Measurements from ENCODE around the gene TMEM126A. TPM values are rescaled to one million over a fixed set of nuclear protein-coding genes. Genes with fewer than 3 reads are reported as not detected.
"Not testable (repeated sequence)": the region's sequence is repeated elsewhere in the genome, so short reads cannot be mapped to it uniquely, and the experiment has no call there.

Gene TMEM126A
- total RNA-seq, 1 donor, result 14.4 TPM

GRCh38 chr11:85634747-85635146 lies 13.0 kb upstream of the TMEM126A start:
- Histone ChIP-seq H3K4me1 (ENCODE audit: insufficient read depth, low read length) (peaks cover 3% of the 10 kb centered on the region), H3K27me3 (ENCODE audit: insufficient read depth, low read length) (no peaks in the 10 kb centered on the region), H3K9me3 (ENCODE audit: low read depth, low read length) (no peaks in the 10 kb centered on the region), H3K4me3 (ENCODE audit: low read length) (no peak overlapping the region)

- peaks cover 9% of the 10 kb centered on the region for H3K4me1 ChIP-seq (ENCODE audit: insufficient read depth, low read length)
- H3K9me3 ChIP-seq (ENCODE audit: low read depth, low read length), result no peaks in the 10 kb centered on the region
- no peak overlapping the region for H3K4me3 ChIP-seq (ENCODE audit: low read length)
- H3K27me3 ChIP-seq (ENCODE audit: insufficient read depth, low read length), result peaks cover 30% of the 10 kb centered on the region
These were observed 4.6 kb upstream of the TMEM126A start for GRCh38 chr11:85643191-85643614.

GRCh38 chr11:85647078-85647477 lies 689 bp upstream of the TMEM126A start:
- H3K9me3 ChIP-seq (ENCODE audit: low read depth, low read length), result no peaks in the 10 kb centered on the region
- H3K4me1 ChIP-seq (ENCODE audit: insufficient read depth, low read length), result peaks cover 13% of the 10 kb centered on the region
- H3K27me3 ChIP-seq (ENCODE audit: insufficient read depth, low read length), result peaks cover 30% of the 10 kb centered on the region
- H3K4me3 ChIP-seq (ENCODE audit: low read length), result peak overlapping the region; percentile 87

- Histone ChIP-seq H3K4me1 (ENCODE audit: insufficient read depth, low read length) (peaks cover 13% of the 10 kb centered on the region), H3K9me3 (ENCODE audit: low read depth, low read length) (no peaks in the 10 kb centered on the region), H3K27me3 (ENCODE audit: insufficient read depth, low read length) (no peaks in the 10 kb centered on the region), H3K4me3 (ENCODE audit: low read length) (no peak overlapping the region)
These were observed 3.4 kb downstream of the TMEM126A start for GRCh38 chr11:85651118-85651517.

GRCh38 chr11:85652786-85653447 lies 5.2 kb downstream of the TMEM126A start:
- peaks cover 6% of the 10 kb centered on the region for H3K4me1 ChIP-seq (ENCODE audit: insufficient read depth, low read length)
- H3K4me3 ChIP-seq (ENCODE audit: low read length), result no peak overlapping the region
- no peaks in the 10 kb centered on the region for H3K9me3 ChIP-seq (ENCODE audit: low read depth, low read length)
- H3K27me3 ChIP-seq (ENCODE audit: insufficient read depth, low read length), result no peaks in the 10 kb centered on the region

- not testable (repeated sequence) for H3K4me1 ChIP-seq (ENCODE audit: insufficient read depth, low read length); H3K9me3 ChIP-seq (ENCODE audit: low read depth, low read length); H3K27me3 ChIP-seq (ENCODE audit: insufficient read depth, low read length); H3K4me3 ChIP-seq (ENCODE audit: low read length)
These were observed 6.6 kb downstream of the TMEM126A start for GRCh38 chr11:85654343-85654742.

GRCh38 chr11:85656777-85657176 lies 9.0 kb downstream of the TMEM126A start:
- no peak overlapping the region for H3K4me3 ChIP-seq (ENCODE audit: low read length)

GRCh38 chr11:85658180-85658579 lies 10.4 kb downstream of the TMEM126A start:
- Histone ChIP-seq H3K4me1 (ENCODE audit: insufficient read depth, low read length) (peaks cover 11% of the 10 kb centered on the region), H3K27me3 (ENCODE audit: insufficient read depth, low read length) (no peaks in the 10 kb centered on the region), H3K4me3 (ENCODE audit: low read length) (no peak overlapping the region), H3K9me3 (ENCODE audit: low read depth, low read length) (no peaks in the 10 kb centered on the region)

More at GRCh38 chr11:85656777-85657176, 9.0 kb downstream of the TMEM126A start:
- no peaks in the 10 kb centered on the region for H3K4me1 ChIP-seq (ENCODE audit: insufficient read depth, low read length)
- no peaks in the 10 kb centered on the region for H3K27me3 ChIP-seq (ENCODE audit: insufficient read depth, low read length)
- H3K9me3 ChIP-seq (ENCODE audit: low read depth, low read length), result no peaks in the 10 kb centered on the region

GRCh38 chr11:85661972-85662664 lies 14.4 kb downstream of the TMEM126A start:
- peaks cover 16% of the 10 kb centered on the region for H3K4me1 ChIP-seq (ENCODE audit: insufficient read depth, low read length)
- H3K9me3 ChIP-seq (ENCODE audit: low read depth, low read length), result no peaks in the 10 kb centered on the region
- H3K27me3 ChIP-seq (ENCODE audit: insufficient read depth, low read length), result no peaks in the 10 kb centered on the region
- no peak overlapping the region for H3K4me3 ChIP-seq (ENCODE audit: low read length)

- Histone ChIP-seq H3K27me3 (ENCODE audit: insufficient read depth, low read length) (no peaks in the 10 kb centered on the region), H3K4me1 (ENCODE audit: insufficient read depth, low read length) (peaks cover 16% of the 10 kb centered on the region), H3K4me3 (ENCODE audit: low read length) (peak overlapping the region; percentile 83), H3K9me3 (ENCODE audit: low read depth, low read length) (no peaks in the 10 kb centered on the region)
These were observed 15.4 kb downstream of the TMEM126A start for GRCh38 chr11:85663080-85663752.

- Histone ChIP-seq H3K4me1 (ENCODE audit: insufficient read depth, low read length) (peaks cover 16% of the 10 kb centered on the region), H3K9me3 (ENCODE audit: low read depth, low read length) (no peaks in the 10 kb centered on the region), H3K4me3 (ENCODE audit: low read length) (peak overlapping the region; percentile 83), H3K27me3 (ENCODE audit: insufficient read depth, low read length) (no peaks in the 10 kb centered on the region)
These were observed 16.2 kb downstream of the TMEM126A start for GRCh38 chr11:85663753-85664614.

- Histone ChIP-seq H3K27me3 (ENCODE audit: insufficient read depth, low read length) (no peaks in the 10 kb centered on the region), H3K9me3 (ENCODE audit: low read depth, low read length) (no peaks in the 10 kb centered on the region), H3K4me3 (ENCODE audit: low read length) (peak within 1 kb of the TSS; percentile 83), H3K4me1 (ENCODE audit: insufficient read depth, low read length) (peaks cover 16% of the 10 kb centered on the region)
These were observed 17.1 kb downstream of the TMEM126A start, which contains the start of gene CREBZF for GRCh38 chr11:85664615-85665481. TSS of gene CREBZF (minus strand) at chr11:85665129. CDS start at chr11:85664875, 254 bp downstream.

GRCh38 chr11:85665733-85666132 lies 18.0 kb downstream of the TMEM126A start:
- H3K9me3 ChIP-seq (ENCODE audit: low read depth, low read length), result no peaks in the 10 kb centered on the region
- H3K4me1 ChIP-seq (ENCODE audit: insufficient read depth, low read length), result peaks cover 16% of the 10 kb centered on the region
- H3K4me3 ChIP-seq (ENCODE audit: low read length), result no peak overlapping the region
- no peaks in the 10 kb centered on the region for H3K27me3 ChIP-seq (ENCODE audit: insufficient read depth, low read length)

- Histone ChIP-seq H3K9me3 (ENCODE audit: low read depth, low read length) (no peaks in the 10 kb centered on the region), H3K4me1 (ENCODE audit: insufficient read depth, low read length) (peaks cover 16% of the 10 kb centered on the region), H3K4me3 (ENCODE audit: low read length) (no peak overlapping the region), H3K27me3 (ENCODE audit: insufficient read depth, low read length) (no peaks in the 10 kb centered on the region)
These were observed 18.9 kb downstream of the TMEM126A start for GRCh38 chr11:85666687-85667086.
